ENCODE data around the gene XYLT1.

DNA sequence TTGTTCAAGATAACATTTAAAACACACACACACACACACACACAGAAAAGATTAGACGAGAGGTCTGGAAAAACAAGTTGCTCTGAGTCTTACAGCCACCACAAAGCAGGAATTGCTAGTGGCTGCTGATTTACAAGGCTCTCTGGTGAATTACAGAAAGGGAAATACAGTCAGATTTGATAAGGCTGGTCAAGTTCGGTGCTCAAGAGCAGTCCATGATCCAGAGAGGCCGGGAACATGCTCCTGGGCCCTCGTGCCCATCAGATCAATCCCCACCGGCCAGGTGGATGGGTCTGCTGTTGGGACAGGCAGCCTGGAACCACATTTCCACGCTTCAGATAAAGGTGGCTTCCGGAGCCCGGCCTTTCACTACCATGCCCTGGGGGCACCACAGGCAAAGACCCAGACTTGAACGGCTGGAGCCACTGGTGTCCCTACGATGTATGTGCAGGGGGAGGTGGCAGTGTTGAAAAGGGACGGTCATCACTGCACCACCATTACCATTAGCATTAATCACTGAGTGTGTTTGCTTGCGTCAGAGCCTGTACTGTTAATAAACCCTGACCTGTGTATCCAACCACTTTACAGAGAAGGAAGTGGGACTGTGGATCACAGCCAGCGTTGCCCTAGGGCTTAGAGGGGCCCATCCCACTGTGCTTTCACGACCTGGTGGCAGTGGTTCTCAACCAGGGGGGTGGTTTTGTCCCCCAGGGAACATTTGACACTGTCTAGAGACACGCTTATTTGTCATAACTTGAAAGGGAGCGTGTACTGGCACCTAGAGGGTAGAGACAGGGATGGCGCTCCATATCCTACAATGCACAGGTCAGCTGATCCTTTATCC lies 95.1 kb downstream of the XYLT1 start:
- TF ChIP-seq, protein P1, sequence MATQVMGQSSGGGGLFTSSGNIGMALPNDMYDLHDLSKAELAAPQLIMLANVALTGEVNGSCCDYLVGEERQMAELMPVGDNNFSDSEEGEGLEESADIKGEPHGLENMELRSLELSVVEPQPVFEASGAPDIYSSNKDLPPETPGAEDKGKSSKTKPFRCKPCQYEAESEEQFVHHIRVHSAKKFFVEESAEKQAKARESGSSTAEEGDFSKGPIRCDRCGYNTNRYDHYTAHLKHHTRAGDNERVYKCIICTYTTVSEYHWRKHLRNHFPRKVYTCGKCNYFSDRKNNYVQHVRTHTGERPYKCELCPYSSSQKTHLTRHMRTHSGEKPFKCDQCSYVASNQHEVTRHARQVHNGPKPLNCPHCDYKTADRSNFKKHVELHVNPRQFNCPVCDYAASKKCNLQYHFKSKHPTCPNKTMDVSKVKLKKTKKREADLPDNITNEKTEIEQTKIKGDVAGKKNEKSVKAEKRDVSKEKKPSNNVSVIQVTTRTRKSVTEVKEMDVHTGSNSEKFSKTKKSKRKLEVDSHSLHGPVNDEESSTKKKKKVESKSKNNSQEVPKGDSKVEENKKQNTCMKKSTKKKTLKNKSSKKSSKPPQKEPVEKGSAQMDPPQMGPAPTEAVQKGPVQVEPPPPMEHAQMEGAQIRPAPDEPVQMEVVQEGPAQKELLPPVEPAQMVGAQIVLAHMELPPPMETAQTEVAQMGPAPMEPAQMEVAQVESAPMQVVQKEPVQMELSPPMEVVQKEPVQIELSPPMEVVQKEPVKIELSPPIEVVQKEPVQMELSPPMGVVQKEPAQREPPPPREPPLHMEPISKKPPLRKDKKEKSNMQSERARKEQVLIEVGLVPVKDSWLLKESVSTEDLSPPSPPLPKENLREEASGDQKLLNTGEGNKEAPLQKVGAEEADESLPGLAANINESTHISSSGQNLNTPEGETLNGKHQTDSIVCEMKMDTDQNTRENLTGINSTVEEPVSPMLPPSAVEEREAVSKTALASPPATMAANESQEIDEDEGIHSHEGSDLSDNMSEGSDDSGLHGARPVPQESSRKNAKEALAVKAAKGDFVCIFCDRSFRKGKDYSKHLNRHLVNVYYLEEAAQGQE (IDR thresholded peaks at IDR 0.05; ENCODE audit: low read depth) = no peak
- TF ChIP-seq TCF12 (IDR thresholded peaks at IDR 0.05; ENCODE audit: low read depth) (no peak), RAD21 (IDR thresholded peaks at IDR 0.05; ENCODE audit: low read depth) (no peak), NFIC (IDR thresholded peaks at IDR 0.05) (no peak), EP300 (IDR thresholded peaks at IDR 0.05; ENCODE audit: borderline replicate concordance) (no peak), YY1 (IDR thresholded peaks at IDR 0.05; ENCODE audit: low read depth) (no peak), TAF1 (IDR thresholded peaks at IDR 0.05; ENCODE audit: low read depth) (no peak), EGR1 (IDR thresholded peaks at IDR 0.05) (no peak)
- TF ChIP-seq, protein P2, sequence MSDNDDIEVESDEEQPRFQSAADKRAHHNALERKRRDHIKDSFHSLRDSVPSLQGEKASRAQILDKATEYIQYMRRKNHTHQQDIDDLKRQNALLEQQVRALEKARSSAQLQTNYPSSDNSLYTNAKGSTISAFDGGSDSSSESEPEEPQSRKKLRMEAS (IDR thresholded peaks at IDR 0.05) = no peak
- TF ChIP-seq, protein P3, sequence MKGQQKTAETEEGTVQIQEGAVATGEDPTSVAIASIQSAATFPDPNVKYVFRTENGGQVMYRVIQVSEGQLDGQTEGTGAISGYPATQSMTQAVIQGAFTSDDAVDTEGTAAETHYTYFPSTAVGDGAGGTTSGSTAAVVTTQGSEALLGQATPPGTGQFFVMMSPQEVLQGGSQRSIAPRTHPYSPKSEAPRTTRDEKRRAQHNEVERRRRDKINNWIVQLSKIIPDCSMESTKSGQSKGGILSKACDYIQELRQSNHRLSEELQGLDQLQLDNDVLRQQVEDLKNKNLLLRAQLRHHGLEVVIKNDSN (IDR thresholded peaks at IDR 0.05) = no peak

Data from Ishikawa (cell line).